ENCODE results near the gene DNAJA2. TPM values are rescaled to one million over a fixed set of nuclear protein-coding genes. Genes with fewer than 3 reads are reported as not detected.

DNAJA2 gene
- total RNA-seq, 2 experiments from 2014 or later: 55.6 to 70.2 TPM

Other genes starting within 250 kb of the DNAJA2 start
- not detected for gene MYLK3, start 225.3 kb downstream of the DNAJA2 start, total RNA-seq
- 10 to 100 TPM; 13.3 to 19.1 TPM for gene C16orf87, start 142.5 kb downstream of the DNAJA2 start, total RNA-seq
- gene GPT2, start 89.3 kb downstream of the DNAJA2 start, total RNA-seq: 10 to 100 TPM in 1 of 2 experiments, 1 to 10 TPM in 1; 9.6 to 21.4 TPM
- 10 to 100 TPM in 1 of 2 experiments, 1 to 10 TPM in 1; 8.6 to 19.8 TPM for gene NETO2, start 170.3 kb upstream of the DNAJA2 start, total RNA-seq